Measurements from ENCODE around the gene SSX7. TPM values are rescaled to one million over a fixed set of nuclear protein-coding genes. Genes with fewer than 3 reads are reported as not detected.

SSX7 gene
- total RNA-seq, 1 donor from 2014 or later = not detected

- Mint-ChIP-seq H3K27me3 (peaks cover 2% of the 10 kb centered on the region), H3K27ac (no peak overlapping the region), H3K4me1 (no peaks in the 10 kb centered on the region), H3K9me3 (no peaks in the 10 kb centered on the region), H3K4me3 (no peak overlapping the region), H3K36me3 (ENCODE audit: low read depth) (no peaks in the 10 kb centered on the region)
- ChIA-PET CTCF (no interaction called here), POLR2A (no interaction called here)
- TF ChIP-seq CTCF (IDR thresholded peaks at IDR 0.05) = no peak
- no peak for ATAC-seq (ENCODE audit: low read depth)
- intact Hi-C loops (cut with micrococcal nuclease) = no loop called here
- no peak for DNase-seq
Measured at GRCh38 chrX:52598886-52599285, 55.8 kb downstream of the SSX7 start.

DNA sequence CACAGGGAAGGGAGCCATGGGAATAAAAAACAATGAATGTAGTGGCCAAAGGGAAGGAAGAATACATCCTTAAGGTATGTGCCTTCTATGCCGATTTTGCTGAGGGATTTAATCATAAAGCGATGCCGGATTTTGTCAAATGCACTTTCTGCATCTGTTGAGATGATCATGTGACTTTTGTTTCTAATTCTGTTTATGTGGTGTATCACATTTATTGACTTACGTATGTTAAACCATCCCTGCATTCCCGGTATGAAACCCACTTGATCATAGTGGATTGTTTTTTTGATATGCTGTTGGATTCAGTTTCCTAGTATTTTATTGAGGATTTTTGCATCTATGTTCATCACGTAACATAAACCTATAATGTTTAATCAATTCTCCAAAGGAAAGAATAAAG, 60.0 kb downstream of the SSX7 start:
- no peak for ATAC-seq (ENCODE audit: low read depth)
- Mint-ChIP-seq H3K27me3 (peaks cover 2% of the 10 kb centered on the region), H3K4me3 (no peak overlapping the region), H3K27ac (no peak overlapping the region), H3K9me3 (no peaks in the 10 kb centered on the region), H3K36me3 (ENCODE audit: low read depth) (no peaks in the 10 kb centered on the region), H3K4me1 (no peaks in the 10 kb centered on the region)
- TF ChIP-seq CTCF (IDR thresholded peaks at IDR 0.05) = no peak
- POLR2A ChIA-PET = no interaction called here
- intact Hi-C loops (cut with micrococcal nuclease) = no loop called here
- no peak for DNase-seq
- CTCF ChIA-PET = no interaction called here

Other genes starting within 250 kb of the SSX7 start
- gene XAGE1A, start 159.1 kb downstream of the SSX7 start, total RNA-seq = not detected in 2 replicates
- gene XAGE1B, start 137.8 kb downstream of the SSX7 start, total RNA-seq = not detected in 2 replicates
- gene SSX2, start 52.3 kb upstream of the SSX7 start, total RNA-seq = not detected in 2 replicates
- not detected in 2 replicates for gene SSX2B, start 96.4 kb upstream of the SSX7 start, total RNA-seq
- not detected in 2 replicates for gene SPANXN5, start 142.5 kb upstream of the SSX7 start, total RNA-seq
- not detected in 2 replicates for gene XAGE5, start 156.4 kb upstream of the SSX7 start, total RNA-seq
- not detected in 2 replicates for gene XAGE3, start 213.2 kb upstream of the SSX7 start, total RNA-seq
- 14.4 and 16.8 TPM in 2 replicates for gene FAM156B, start 242.4 kb upstream of the SSX7 start, total RNA-seq

All from activated B cell treated with CpG ODN at 0.5 μM for 24 hours (primary cell).